HG02588 (cell line): Measurements from ENCODE around the gene TBC1D24.

Experiments
- ATAC-seq: cut with Tn5 transposase; IDR thresholded peaks from one replicate; pipeline ENCODE4 v1.9.1; 2021; ENCODE audit warnings: mild to moderate bottlenecking, moderate library complexity; ENCODE audit not compliant: unreplicated experiment

The TBC1D24 gene

GRCh38 chr16:2514333-2515179 lies 39.6 kb downstream of the TBC1D24 start:
- ATAC-seq, result no peak

DNA sequence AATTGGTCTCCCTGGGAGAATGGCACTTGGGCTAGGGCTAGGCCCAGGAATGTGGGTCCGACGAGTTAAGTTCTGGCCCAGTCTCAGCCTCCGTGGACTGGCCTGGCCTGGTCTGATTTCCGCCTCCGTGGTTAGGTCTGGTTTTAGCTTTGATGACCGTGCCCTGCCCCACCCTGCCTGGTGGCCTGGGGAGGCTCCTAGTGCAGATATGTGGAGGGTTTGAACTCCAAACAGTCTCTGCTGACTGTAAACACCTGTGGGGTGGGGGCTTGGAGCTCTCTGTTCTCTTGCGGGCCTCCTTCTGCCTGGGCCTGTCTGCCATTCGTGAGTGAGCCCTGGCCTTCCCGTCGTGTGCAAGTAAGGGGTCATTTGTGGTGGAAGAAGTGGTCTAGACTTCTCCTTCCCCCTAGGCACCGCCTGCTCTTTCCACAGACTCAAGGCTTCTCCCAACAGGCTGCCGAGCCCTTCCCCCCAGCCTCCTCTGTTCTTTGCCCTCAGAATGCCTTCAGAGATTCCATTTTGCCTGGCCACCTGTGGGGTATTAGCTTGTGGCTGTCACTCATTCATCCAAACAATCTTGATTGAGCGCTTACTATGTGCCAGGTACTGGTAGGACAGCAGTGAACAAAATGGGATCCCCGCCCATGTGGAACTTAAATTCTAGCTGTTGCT lies 40.4 kb downstream of the TBC1D24 start:
- ATAC-seq, result no peak

DNA sequence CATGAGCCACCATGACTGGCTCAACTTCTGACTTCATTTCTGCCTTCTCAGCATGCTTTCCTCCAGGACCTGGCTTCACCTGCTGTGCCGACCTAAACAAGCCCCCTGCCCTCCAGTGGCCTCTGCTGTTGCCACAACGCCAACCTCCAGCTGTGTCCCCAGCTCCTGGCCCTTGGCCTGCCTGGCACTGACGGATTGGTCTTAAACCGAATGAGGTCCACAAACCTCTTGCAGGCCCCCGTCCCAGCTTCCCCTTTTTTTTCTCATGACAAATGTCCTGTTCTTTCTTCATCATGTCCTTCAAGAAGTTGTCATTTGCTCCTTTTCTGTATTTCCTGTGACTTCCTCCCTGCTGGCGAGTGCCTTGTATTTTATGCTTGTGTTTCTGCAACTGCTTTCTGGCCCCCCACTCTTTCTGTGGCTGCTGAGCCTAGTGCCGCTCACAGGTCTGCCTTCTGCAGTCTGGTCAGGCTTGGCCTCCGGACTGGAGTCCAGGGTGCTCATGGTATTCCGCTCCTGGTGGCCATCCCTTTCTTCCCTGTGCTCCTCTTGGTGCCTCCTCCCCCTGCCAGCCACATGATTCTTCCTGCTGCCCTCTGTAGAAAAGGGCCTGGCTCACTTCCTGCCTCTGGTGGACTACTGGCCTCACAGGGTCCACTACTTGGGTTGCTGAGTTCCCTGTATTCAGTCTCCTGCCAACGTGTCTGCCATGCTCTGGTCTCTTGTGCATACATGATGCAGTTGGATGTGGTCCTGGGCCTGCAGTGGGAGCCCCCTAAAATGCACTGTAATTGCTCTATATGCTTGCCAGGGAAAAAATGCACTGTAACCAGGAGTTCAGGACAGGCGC lies 41.7 kb downstream of the TBC1D24 start:
- no peak for ATAC-seq

DNA sequence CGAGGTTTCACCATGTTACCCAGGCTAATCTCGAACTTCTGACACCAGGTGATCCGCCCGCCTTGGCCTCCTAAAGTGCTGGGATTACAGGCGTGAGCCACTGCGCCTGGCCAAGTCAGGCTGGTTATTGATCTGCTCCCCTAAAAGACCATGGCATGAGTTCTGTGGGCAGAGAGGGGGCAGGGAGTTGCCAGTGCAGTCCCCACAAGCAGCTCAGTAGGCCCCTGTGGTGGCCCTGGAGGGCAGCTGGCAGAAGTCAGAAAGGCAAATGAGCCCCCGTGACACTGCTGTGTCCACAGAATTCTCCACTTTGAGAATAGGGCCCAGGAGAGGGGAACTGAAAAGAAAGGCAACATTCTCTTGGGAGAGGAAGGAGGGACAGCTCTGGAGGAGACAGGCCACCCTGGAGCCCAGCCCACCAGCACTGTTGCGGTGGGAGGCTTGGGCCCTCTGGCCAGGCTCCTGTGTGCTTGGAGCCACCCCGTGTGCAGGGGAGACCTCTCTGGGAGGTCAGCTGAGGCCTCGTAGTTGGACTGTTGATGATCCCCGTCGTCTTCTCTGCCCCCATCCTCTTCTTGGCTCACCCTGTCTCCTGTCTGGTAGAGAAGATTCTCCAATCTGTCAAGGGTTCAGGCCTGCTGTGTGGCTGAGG lies 43.2 kb downstream of the TBC1D24 start:
- no peak for ATAC-seq

DNA sequence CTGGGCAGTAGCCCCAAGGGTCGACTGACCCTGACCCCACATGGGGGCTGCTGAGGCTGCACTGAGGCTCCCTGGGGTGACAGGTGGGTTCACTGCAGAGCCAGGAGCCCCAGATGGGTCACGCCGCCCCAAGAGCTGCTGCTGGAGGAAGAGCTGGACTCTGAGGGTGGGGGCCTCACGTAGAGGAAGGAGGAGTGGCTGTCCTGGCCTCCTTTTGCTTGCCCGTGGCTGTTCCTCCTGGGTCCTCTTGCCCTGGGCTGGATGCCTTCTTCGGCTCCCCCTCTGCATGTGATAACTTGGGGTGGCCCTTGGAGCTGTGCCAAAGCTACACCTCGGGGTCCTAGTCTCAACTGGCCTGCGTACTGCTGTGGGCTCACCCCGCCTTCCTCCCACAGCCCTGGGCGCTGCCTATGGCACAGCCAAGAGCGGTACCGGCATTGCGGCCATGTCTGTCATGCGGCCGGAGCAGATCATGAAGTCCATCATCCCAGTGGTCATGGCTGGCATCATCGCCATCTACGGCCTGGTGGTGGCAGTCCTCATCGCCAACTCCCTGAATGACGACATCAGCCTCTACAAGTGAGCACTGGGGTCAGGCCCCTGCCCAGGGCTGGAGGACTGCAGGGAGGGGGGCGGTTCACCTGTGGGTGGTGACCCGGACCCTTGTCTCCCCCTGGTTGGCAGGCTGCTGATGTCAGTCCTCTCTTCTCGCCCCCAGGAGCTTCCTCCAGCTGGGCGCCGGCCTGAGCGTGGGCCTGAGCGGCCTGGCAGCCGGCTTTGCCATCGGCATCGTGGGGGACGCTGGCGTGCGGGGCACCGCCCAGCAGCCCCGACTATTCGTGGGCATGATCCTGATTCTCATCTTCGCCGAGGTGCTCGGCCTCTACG lies 44.1 kb downstream of the TBC1D24 start:
- no peak for ATAC-seq

DNA sequence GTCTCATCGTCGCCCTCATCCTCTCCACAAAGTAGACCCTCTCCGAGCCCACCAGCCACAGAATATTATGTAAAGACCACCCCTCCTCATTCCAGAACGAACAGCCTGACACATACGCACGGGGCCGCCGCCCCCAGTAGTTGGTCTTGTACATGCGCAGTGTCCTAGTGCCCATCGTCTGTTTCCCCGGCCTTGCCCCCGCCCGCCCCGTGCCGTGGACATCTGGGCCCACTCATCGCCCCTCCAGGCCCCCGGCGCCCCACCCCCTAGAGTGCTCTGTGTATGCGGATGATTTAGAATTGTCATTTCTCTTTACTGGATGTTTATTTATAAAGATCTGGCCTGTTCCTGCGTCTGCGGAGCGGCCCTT lies 44.8 kb downstream of the TBC1D24 start:
- no peak for ATAC-seq

GRCh38 chr16:2520097-2520783 lies 45.3 kb downstream of the TBC1D24 start, which contains the start of gene AMDHD2:
Gene AMDHD2, plus strand, starts transcription at chr16:2520371. Its CDS starts 88 bp downstream, at chr16:2520459.
- no peak for ATAC-seq

DNA sequence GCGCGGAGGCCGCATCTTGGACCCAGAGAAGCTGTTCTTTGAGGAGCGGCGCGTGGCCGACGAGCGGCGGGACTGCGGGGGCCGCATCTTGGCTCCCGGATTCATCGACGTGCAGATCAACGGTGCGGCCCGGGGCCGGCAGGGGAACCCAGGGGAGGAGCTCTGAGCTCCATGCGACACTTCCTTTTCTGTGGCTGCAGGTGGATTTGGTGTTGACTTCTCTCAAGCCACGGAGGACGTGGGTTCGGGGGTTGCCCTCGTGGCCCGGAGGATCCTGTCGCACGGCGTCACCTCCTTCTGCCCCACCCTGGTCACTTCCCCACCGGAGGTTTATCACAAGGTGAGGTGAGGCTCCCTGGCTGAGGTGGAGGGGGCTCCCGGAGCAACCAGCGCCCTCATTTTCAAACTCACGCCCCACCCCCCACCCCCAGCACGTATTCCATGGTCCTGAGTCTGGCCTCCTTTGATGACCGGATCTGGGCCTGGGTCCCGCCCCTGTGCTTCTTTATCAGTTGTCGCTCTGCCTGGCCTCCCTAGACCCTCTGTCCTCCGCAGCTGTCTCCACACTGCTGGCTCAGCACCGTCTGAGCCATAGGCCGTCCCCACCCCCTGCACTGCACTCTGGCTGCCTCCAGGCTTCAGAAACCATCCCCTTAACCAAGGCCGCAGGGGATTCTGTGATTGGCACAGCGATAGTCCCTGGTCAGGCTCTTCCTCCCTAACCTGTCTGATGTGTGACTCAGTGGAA lies 46.0 kb downstream of the TBC1D24 start:
- no peak for ATAC-seq

DNA sequence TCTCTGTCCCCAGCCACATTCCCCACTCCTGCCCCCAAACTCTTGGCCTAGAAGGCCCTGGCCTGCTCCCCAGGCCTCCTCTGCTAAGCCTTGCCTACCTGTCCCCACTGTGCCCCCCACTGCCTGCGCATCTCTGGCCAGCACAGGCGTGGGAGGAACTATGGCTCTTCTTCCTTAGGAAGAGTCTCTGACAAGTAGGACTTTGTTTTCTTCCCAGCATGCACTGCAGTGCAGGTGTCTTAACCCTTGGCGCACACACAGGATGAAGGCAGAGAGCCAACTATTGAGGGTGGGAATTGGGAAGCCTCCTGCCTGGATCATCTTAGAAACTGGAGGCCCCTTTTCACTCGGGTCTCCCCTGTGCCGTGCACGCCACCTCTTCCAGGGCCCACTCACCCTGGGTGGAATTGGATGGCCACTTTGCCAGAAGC lies 48.9 kb downstream of the TBC1D24 start:
- ATAC-seq, result no peak

- ATAC-seq, result no peak
These were observed 49.5 kb downstream of the TBC1D24 start for GRCh38 chr16:2524339-2524938.

DNA sequence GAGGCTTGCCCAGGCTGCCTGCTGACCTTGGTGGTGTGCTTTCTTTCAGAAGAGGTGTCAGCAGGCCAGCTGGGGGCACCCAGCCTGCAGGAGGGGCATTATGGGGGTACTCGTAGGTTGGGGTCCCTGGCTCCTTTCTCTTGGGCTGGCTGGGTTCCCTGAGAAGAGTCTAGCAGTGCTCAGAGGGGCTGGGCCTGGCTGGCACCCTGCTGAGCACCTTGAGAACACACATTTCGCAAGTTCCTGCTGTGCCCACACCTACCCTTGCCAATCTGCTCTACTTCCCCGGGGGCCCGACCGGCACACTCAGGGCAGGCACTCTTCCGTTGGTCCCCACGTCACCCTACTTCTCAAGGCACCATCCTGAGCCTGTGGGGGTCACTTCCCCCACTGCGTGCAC lies 51.2 kb downstream of the TBC1D24 start:
- no peak for ATAC-seq

DNA sequence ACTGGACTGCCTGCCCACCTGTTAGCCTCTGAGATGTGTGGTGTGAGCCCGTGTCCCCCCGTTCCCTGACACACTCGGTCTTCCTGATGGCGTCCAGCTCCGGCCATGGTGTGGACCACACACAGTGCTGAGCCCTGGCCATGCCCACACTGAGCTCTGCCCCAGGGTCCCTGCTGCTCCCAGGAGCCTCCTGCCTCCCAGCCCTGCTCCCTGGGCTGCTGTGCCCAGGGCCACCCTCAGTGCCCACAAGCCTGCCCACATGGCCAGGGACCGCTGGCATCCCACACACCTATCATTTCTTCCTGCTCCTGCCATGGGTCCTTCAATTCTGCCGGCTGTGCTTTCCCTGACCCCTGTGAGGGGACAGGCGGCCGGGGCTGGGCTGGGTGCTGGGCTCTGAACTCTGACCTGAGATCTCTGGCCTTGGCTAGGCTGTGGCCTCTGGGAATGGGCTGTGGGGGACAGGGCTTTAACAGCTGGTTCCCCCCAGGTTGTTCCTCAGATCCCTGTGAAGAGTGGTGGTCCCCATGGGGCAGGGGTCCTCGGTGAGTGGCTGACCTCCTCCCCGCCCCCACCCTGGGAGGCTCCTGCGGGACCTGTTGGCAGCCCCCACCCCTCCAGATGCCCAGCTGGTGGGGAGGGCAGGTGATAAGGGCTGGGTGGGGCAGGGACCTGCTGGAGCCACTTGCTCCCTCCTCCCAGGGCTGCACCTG lies 52.3 kb downstream of the TBC1D24 start:
- ATAC-seq, result no peak

GRCh38 chr16:2527784-2528100 lies 52.8 kb downstream of the TBC1D24 start:
- no peak for ATAC-seq

- ATAC-seq, result no peak
These were observed 53.5 kb downstream of the TBC1D24 start for GRCh38 chr16:2528161-2529060.

DNA sequence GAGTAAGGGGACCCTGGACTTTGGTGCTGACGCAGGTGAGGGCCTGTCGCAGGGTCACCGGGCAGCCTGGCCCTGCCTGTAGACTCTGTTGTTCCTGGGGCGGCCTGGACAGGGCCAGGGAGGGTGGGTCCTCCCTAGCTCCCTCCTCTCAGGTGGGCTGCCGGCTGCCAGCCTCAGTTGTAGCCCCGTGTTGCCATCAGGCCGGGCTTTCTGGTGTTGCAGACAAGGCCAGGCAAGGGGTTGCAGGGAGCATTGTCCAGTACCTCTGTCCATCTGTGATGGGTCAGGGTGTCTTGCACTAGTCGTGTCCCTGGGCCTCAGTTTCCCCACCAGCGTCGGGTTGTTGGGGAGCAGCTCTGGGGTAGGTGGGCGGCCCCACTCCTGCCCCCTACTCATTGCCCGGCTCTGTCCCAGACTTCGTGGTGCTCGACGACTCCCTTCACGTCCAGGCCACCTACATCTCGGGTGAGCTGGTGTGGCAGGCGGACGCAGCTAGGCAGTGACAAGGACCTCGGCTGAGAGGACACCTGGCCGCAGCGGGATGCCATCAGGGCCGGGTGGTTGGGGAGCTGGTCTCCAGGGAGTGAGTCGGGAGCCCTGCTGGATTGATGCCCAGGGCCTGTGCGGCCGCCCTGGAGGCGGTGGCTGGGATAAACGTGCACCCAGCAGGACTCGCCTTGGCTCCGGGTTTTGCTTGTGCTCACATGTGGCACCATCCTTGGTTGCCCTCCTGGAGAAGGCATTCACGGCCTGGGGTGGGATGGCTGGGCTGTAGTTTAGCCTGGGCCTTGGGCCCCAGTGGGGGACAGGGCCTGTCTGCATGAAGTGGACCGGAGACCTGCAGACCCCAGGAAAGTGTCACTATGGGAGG lies 54.4 kb downstream of the TBC1D24 start:
- no peak for ATAC-seq
